Stimulated activated CD4-positive, alpha-beta T cell treated with anti-CD3 and anti-CD28 coated beads, Interleukin-1b, Interleukin-23, amount 100 ng/mL, for 48 hours (primary cell): ENCODE results near the gene SLC27A4.
A peak's percentile ranks its signal among the peaks of the same experiment; 100 is the strongest.
"Not testable (repeated sequence)": the region's sequence is repeated elsewhere in the genome, so short reads cannot be mapped to it uniquely, and the experiment has no call there.

Source experiments
- DNase-seq: peaks from one replicate; pipeline ENCODE4 v3.0.0-alpha.2; 2020

The SLC27A4 gene

GRCh38 chr9:128325629-128326028, 14.7 kb upstream of the SLC27A4 start:
- DNase-seq = no peak

DNA sequence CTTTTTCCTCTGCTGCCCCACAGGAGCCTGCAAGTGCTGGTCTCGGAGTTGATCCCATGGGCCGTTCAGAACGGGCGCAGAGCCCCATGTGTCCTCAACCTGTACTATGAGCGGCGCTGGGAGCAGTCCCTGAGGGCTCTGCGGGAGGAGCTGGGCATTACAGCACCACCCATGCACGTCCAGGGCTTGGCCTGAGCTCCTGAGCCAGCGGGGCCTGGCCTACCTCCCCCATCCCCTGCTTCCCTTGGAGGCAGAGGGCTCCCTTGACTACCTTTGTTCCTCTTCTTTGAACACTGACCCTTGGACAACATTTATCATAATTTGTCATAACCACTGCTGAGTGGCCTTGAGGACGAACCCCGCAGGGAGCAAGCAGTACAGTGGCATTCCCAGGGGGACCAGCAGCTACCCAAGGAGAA, 6.9 kb upstream of the SLC27A4 start:
- DNase-seq = no peak

DNA sequence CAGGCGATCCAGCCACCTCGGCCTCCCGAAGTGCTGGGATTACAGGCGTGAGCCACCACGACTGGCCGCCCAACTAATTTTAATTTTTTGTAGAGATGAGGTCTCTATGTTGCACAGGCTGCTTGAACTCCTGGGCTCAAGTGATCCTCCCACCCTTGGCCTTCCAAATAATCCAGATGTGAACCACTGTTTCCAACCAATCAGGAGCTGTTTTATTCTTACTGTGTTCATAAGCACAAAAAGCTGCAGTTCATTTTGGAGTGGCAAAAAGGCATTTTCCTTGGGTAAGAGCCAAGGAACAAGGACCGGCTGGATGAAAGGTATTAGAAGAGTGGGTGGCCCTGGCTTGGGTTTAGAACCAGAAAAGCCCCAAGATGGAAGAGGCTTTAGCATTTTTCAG, 5.2 kb upstream of the SLC27A4 start:
- no peak for DNase-seq

GRCh38 chr9:128335914-128336313, 4.4 kb upstream of the SLC27A4 start:
- no peak for DNase-seq

DNA sequence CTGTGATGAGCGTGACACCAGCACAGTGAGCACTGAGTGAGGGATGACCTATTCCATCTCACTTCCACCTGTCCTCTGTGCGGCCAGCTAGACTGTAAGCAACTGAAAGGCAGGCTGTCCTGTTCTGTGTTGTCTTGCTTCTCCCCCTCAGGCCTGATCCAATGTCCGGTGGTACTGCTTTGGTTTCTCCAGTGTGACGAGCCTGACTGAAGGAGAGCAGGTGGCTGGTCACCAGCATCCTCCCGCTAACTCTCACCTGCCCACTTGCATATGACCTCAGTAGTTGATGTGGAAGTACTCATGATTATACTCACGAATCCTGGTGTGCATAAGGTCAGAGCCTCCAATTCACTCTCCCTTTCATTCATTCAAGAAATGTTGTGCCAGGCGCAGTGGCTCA, 2.4 kb upstream of the SLC27A4 start:
- no peak for DNase-seq

GRCh38 chr9:128338852-128339614, 1.3 kb upstream of the SLC27A4 start:
- not testable (repeated sequence) for DNase-seq

DNA sequence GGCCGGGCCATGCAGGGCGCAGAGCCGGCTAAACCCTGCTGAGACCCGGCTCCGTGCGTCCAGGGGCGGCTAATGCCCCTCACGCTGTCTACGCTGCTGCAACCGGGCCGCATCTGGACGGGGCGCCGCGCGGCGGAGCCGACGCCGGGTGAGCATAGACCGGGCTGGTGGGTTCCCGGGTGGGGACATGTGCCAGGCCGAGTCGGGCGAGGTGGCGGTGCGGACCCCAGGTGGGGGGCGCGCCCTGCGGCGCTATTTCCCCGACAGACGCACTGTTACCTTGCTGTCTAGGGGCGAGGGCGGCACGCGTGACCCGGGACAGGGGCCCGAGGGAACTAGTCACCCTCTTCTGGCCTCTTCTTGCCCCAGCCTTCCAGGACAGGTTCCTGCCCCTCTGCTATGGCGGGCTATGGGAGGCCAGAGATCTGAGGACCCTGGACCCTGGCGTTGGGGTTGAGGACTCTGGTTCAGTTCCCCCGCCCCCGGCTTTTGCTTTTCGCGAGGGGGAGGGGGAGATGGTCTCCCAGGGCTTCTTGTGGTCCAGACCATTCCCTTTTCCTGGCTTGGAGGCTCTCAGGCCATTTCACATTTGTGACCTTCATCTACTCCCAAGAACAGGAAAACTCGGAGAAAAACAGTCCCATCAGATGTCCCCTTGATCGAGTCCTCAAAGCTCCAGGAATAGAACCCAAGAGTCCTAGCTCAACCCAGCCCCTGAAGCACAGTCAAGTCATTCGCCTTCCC, 536 bp downstream of the SLC27A4 start:
- DNase-seq = no peak

GRCh38 chr9:128341435-128341849, 1.1 kb downstream of the SLC27A4 start:
- peak; percentile 68 for DNase-seq

DNA sequence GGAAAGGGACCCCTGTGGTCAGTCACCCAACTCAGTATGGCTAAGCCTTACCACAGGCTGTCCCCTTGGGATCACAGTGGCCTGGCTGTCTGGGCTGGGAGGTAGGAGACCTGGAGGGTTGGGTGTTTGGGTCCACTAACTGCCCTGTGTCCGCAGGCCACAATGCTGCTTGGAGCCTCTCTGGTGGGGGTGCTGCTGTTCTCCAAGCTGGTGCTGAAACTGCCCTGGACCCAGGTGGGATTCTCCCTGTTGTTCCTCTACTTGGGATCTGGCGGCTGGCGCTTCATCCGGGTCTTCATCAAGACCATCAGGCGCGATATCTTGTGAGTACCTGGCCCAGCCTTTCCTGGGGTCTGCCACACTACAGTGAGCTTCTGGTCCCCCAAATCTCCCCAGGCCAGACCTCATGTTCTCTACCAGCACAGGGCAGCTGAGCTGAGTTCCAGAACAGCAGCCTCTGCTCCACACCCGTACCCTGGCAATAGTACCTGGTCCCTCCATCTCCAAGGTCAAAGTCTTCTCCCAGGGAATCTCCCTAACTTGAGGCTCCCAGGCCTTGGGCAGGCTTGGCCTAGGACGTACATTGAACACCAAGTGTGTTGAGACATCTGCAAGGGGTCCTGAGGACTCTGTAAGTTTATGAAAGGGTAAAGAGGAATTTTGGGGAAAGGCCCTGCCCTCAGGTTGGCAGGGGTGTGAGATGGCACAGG, 2.8 kb downstream of the SLC27A4 start:
- no peak for DNase-seq

GRCh38 chr9:128343855-128344254, 3.5 kb downstream of the SLC27A4 start:
- DNase-seq = no peak

DNA sequence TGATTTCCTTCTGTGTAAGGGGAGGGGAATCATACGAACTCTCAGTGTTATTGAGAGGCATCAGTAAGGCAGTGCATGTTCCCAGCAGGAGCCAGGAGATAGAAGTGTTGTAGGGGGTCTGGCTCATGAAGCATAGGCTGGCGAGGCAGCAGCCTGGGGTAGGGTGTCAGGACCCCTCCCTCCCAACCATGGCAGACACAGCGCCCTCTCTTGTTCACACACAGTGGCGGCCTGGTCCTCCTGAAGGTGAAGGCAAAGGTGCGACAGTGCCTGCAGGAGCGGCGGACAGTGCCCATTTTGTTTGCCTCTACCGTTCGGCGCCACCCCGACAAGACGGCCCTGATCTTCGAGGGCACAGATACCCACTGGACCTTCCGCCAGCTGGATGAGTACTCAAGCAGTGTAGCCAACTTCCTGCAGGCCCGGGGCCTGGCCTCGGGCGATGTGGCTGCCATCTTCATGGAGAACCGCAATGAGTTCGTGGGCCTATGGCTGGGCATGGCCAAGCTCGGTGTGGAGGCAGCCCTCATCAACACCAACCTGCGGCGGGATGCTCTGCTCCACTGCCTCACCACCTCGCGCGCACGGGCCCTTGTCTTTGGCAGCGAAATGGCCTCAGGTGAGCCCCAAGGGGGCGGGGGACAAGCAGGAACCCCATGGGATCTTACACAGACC, 4.7 kb downstream of the SLC27A4 start:
- DNase-seq = no peak

DNA sequence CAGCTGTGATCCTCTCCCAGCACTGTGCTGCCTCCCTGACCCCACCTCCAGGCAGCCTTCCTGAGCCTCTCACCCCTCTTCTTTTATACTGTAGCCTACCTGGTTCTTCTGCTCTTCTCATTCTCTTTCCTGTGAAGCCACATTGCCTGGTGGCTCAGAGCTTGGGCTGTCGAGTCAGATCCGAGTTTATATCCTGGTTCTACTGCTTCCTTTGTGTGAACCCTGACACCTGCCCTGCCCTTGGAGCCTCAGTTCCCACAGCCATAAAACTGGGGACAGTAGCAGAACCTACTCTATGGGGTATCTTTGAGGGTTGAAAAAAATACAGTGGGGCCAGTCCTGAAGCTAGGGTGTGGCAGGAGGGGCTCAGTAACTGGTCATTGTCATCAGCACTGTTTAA, 8.8 kb downstream of the SLC27A4 start:
- DNase-seq = no peak

DNA sequence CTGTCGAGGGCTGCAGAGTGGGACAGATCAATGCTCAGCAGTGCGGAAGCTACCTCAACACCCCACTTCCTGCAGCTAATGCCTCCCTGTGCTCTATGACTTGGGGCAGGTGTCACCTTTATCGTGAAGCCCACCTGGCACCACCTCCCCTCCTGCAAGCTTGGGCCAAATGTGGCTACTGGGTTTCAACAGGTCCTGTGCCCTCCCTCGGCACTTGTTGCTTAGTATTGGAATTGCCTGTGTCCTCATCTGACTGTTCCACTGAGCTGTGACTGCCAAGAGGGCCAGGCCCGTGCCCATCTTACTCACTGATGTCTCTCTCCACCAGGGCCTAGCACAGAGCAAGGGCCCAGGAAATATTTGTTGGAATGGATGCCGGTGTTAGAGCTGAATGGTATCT, 9.4 kb downstream of the SLC27A4 start:
- DNase-seq = no peak

DNA sequence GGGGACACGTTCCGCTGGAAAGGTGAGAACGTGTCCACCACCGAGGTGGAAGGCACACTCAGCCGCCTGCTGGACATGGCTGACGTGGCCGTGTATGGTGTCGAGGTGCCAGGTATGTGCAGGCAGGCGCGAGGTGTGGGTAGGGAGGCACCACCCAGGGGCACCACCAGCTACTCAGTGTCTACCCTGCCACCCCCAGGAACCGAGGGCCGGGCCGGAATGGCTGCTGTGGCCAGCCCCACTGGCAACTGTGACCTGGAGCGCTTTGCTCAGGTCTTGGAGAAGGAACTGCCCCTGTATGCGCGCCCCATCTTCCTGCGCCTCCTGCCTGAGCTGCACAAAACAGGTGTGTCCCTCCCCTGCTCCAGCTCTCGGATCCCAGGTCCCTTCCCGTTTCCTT, 15.1 kb downstream of the SLC27A4 start:
- DNase-seq = no peak

DNA sequence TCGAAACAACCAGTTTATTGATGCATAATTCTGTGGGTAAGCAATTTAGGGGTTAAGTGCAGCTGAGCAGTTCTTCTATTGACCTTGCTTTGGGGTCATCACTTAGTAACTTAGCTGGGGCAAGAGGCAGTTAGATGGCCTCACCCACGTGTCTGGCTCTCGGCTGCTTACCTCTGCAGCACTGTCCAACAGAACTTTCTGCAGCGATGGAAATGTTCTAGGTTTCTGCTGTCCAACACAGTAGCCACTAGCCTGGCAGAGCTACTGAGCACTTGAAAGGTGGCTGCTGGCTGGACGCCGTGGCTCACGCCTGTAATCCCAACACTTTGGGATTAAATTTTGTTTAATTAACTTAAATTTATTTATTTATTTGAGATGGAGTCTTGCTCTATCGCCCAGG, 17.8 kb downstream of the SLC27A4 start:
- DNase-seq = no peak

- no peak for DNase-seq
These were observed 18.5 kb downstream of the SLC27A4 start for GRCh38 chr9:128358861-128359260.

DNA sequence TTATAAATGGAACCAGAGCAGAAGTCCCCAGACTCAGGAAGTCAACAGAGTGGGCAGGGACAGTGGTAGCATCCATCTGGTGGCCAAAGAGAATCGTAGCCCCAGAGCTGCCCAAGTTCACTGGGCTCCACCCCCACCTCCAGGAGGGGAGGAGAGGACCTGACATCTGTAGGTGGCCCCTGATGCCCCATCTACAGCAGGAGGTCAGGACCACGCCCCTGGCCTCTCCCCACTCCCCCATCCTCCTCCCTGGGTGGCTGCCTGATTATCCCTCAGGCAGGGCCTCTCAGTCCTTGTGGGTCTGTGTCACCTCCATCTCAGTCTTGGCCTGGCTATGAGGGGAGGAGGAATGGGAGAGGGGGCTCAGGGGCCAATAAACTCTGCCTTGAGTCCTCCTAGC, 20.5 kb downstream of the SLC27A4 start:
- no peak for DNase-seq

DNA sequence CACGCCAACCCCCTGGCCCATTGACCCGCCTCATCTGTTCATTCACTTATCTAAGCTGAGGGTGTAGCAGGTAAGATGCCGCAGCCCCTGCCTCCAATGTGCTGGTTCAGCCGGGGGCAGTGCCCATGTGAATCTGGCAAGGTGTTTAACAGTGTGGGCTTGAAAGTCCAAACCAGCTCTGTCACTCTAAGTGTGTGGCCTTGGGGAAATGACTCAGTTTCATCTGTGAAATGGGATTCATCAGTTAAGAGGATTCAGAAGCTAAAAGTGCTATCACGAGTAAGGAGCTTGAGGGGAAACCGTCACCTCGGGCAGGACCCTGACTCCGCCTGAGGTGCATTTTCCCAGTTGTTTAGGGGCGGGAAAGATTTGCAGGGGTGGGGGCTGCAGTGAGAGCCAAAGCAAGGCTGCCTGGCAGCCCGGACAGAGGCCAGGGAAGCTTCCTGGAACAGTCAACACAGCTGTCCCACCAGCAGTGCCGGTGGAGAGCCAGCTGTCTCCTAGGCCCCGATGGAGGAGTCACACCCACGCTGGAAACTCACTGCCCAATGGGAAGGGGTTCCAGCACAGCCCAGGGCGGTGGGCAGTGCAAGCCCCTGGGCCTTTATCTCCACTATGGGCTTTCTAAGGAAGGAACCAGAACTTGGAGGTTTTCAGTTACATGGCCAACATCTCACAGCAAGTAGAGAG, 21.1 kb downstream of the SLC27A4 start:
- no peak for DNase-seq

DNA sequence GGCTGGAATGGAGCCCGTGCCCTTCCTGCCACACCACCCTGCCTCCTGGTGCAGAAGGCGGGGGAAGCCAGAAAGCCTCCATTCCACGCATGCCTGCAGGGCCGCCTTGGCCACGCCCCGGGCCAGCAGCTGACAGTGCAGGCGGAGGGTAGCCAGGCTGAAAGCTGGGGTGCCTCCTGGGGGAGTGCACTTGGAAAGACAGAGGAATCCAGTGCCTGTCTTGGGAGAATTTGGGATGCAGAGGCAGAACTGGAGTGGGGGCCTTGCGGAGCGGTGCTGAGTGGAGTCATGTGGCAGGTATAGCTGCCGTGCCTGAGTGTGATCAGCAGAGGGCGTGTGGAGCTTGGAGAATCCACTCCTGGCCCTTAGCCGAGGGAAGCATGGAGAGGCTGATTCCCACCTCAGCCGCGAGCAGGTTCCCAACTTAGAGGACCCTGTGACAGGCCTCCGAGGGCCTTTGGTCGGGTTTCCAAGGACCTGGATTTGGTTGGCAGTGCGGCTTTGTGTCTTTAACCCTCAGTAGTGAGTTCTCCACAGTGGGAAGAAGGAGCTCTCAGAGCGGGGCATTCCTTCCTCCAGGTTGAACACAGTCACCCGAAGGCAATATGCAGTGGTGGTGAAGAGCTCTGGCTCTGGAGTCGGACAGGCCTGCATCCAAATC, 21.8 kb downstream of the SLC27A4 start:
- peak; percentile 65 for DNase-seq

DNA sequence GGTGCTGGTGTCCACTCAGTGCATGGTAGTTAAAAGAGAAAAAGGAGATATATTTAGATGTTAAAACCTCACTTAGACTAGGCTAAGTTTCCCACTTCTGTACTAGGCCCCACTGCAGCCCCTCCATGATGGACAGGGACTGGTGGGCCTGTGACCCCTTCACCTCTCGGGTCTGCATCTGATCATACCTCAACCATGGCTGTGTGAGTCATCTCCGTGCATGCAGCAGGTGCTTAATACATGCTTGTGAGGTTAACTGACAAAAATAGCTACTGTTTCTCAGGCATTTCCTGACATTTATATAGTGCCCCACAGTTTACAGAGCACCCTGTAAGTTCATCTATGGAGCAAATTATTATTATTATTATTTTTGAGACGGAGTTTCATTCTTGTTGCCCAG, 22.4 kb downstream of the SLC27A4 start:
- DNase-seq = no peak

DNA sequence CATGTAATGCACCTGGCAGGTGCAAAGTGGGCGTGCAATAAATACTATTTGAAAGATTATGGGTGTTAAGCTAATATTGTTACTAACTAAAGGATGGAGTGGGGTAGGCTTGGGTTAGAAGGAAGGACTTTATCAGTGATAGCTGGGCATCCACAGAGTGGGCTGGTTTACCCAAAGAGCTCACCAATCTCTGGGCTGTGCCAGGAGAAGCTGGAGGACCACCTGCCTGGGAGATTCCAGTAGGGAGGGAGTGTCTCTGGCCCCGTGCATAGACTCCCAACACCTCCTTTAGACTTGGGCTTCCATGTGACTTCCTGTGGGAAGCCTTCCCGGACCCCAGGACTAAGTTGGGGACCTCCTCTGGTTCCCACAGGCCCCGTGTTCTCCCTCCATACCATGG, 25.2 kb downstream of the SLC27A4 start:
- no peak for DNase-seq
